BLaER1 treated with 17β-estradiol and CSF1 and Interleukin-3, amounts not matched to agents 10 nM and 100 nM (cell line): ENCODE data around the gene ACSM6.

Experiments used
- H3K27ac ChIP-seq, 11 experiments: shearing (Covaris generic); formaldehyde crosslinking; 2 replicates each; pipeline ENCODE4 v1.8.1; 2022
- H3K27me3 ChIP-seq, 11 experiments: shearing (Covaris generic); formaldehyde crosslinking; 2 replicates each; pipeline ENCODE4 v1.8.1; 2022
- H3K36me3 ChIP-seq, 11 experiments: shearing (Covaris generic); formaldehyde crosslinking; 2 replicates each; pipeline ENCODE4 v1.8.1; 2022
- H3K4me1 ChIP-seq, 10 experiments: shearing (Covaris generic); formaldehyde crosslinking; 2 replicates each; pipeline ENCODE4 v1.8.1; 2022
- H3K4me2 ChIP-seq, 11 experiments: shearing (Covaris generic); formaldehyde crosslinking; 2 replicates each; pipeline ENCODE4 v1.8.1; 2022
- H3K4me3 ChIP-seq, 10 experiments: shearing (Covaris generic); formaldehyde crosslinking; 2 replicates each; pipeline ENCODE4 v1.8.1; 2022
- H3K9ac ChIP-seq, 11 experiments: shearing (Covaris generic); formaldehyde crosslinking; 2 replicates each; pipeline ENCODE4 v1.8.1; 2022
- H3K9me3 ChIP-seq, 11 experiments: shearing (Covaris generic); formaldehyde crosslinking; replicated peaks in 1 of 11; 2 replicates each; pipeline ENCODE4 v1.8.1; 2022
- H4K20me1 ChIP-seq, 11 experiments: shearing (Covaris generic); formaldehyde crosslinking; 2 replicates each; pipeline ENCODE4 v1.8.1; 2022
- Cebpa-rat ChIP-seq, 11 experiments: shearing (Covaris generic); IDR thresholded peaks; 2 replicates each; pipeline ENCODE4 v1.8.1; 2022

Gene ACSM6

DNA sequence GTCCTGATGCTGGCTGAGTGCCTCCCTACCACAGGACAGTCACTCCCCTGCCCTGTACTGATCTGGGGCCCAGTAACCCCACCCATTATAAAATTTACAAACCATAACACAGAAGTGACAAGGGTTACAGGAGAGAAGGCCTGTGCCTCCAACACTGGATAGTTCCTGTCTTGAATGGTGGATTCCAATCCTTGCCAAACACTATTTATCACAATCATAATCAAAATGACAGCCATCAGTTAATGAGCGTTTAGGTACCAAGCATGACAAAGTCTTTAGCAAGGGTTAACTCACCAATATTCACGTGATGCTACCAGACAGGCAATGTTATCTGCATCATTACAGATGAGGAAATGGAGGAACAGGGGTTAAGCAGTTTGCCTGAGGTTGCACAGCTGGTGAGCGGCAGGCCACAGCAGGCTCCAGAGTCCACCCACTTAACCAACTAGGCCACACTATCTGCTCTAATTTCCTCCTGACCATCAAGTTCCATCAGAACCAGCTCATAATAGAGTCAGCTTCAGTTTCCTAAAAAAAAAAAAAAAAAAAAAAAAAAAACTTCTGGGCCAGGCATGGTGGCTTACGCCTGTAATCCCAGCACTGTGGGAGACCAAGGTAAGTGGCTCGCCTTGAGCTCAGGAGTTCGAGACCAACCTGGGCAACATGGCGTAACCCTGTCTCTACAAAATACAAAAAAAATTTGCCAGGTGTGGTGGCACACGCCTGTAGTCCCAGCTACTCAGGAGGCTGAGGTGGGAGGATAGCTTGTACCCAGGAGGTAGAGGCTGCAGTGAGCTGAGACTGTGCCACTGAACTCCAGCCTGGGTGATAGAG is 82.5 kb downstream of the ACSM6 start:
- H4K20me1 ChIP-seq: peaks cover 0 to 90% (median 44%) of the 10 kb centered on the region in 11 experiments; a peak in 15 of 22 replicates

GRCh38 chr10:95277201-95277570 is 83.1 kb downstream of the ACSM6 start:
- Histone ChIP-seq H4K20me1 (peaks cover 0 to 90% (median 45%) of the 10 kb centered on the region in 11 experiments; a peak in 15 of 22 replicates), H3K9ac (no peak overlapping the region), H3K27ac (no peak overlapping the region), H3K4me1 (peaks cover 0 to 55% (median 50%) of the 10 kb centered on the region in 10 experiments; a peak in 18 of 20 replicates), H3K4me3 (no peak overlapping the region), H3K4me2 (peak overlapping the region in 7 of 11 experiments; percentile 5 to 43 (median 29); a peak in 12 of 22 replicates), H3K9me3 (peaks cover 0 to 4% (median 0%) of the 10 kb centered on the region in 11 experiments; a peak in 1 of 22 replicates), H3K36me3 (peaks cover 0 to 58% (median 23%) of the 10 kb centered on the region in 11 experiments; a peak in 12 of 22 replicates), H3K27me3 (no peaks in the 10 kb centered on the region)
- no peak for TF ChIP-seq Cebpa-rat (IDR thresholded peaks at IDR 0.05)

More for the DNA sequence above, 82.5 kb downstream of the ACSM6 start:
- Histone ChIP-seq H3K27ac (no peak overlapping the region; a peak in 1 of 22 replicates), H3K27me3 (no peaks in the 10 kb centered on the region), H3K4me2 (peak overlapping the region in 8 of 11 experiments; percentile 2 to 43 (median 26); a peak in 13 of 22 replicates), H3K36me3 (peaks cover 0 to 63% (median 27%) of the 10 kb centered on the region in 11 experiments; a peak in 17 of 22 replicates), H3K4me3 (no peak overlapping the region), H3K4me1 (peaks cover 0 to 55% (median 49%) of the 10 kb centered on the region in 10 experiments; a peak in 18 of 20 replicates), H3K9ac (no peak overlapping the region), H3K9me3 (peaks cover 0 to 4% (median 0%) of the 10 kb centered on the region in 11 experiments; a peak in 1 of 22 replicates)
- no peak for TF ChIP-seq Cebpa-rat (IDR thresholded peaks at IDR 0.05)

- peaks cover 0 to 4% (median 0%) of the 10 kb centered on the region in 11 experiments; a peak in 1 of 22 replicates for H3K9me3 ChIP-seq
- peaks cover 0 to 90% (median 48%) of the 10 kb centered on the region in 11 experiments; a peak in 15 of 22 replicates for H4K20me1 ChIP-seq
- peaks cover 0 to 55% (median 50%) of the 10 kb centered on the region in 10 experiments; a peak in 18 of 20 replicates for H3K4me1 ChIP-seq
- H3K27me3 ChIP-seq: no peaks in the 10 kb centered on the region
- H3K9ac ChIP-seq: no peak overlapping the region
- H3K4me3 ChIP-seq: no peak overlapping the region
- H3K4me2 ChIP-seq: peak overlapping the region in 4 of 11 experiments; percentile 22 to 43 (median 30); a peak in 4 of 22 replicates
- H3K27ac ChIP-seq: 0 out of 22 replicates have a peak overlapping the region, but pooled peaks of 1 of the 11 experiments have one; percentile 12
- peaks cover 0 to 57% (median 25%) of the 10 kb centered on the region in 11 experiments; a peak in 12 of 22 replicates for H3K36me3 ChIP-seq
- TF ChIP-seq Cebpa-rat (IDR thresholded peaks at IDR 0.05): no peak
Measured at GRCh38 chr10:95277614-95278013, 83.6 kb downstream of the ACSM6 start.
